Measurements from ENCODE around the gene PPIC. TPM values are rescaled to one million over a fixed set of nuclear protein-coding genes. Genes with fewer than 3 reads are reported as not detected.

Gene PPIC
- total RNA-seq, 4 donors from 2014 or later: 11.3 to 17.5 (median 15.8) TPM

GRCh38 chr5:122996091-122996490 lies 40.4 kb downstream of the PPIC start:
- no peak overlapping the region for H3K4me3 ChIP-seq (ENCODE audit: low read depth, poor library complexity, severe bottlenecking)
- intact Hi-C loops (cut with DNase I; ENCODE audit: low total_unique reads): no loop called here
- 79 to 83% methylated on average over 3 of the region's 3 CpGs for WGBS, 2 donors
- DNase-seq (ENCODE audit: low spot score in 2 of 2): no peak
- TF ChIP-seq CTCF (IDR thresholded peaks at IDR 0.05): no peak
- no peak for TF ChIP-seq POLR2A (IDR thresholded peaks at IDR 0.05)

- no peak overlapping the region for H3K4me3 ChIP-seq (ENCODE audit: low read depth, poor library complexity, severe bottlenecking)
- TF ChIP-seq CTCF (IDR thresholded peaks at IDR 0.05) (no peak), POLR2A (IDR thresholded peaks at IDR 0.05) (no peak)
- no peak for DNase-seq (ENCODE audit: low spot score in 2 of 2)
- WGBS, 2 donors: 94 to 95% methylated on average over 2 of the region's 2 CpGs
- intact Hi-C loops (cut with DNase I; ENCODE audit: low total_unique reads): no loop called here
These were observed 50.4 kb downstream of the PPIC start for GRCh38 chr5:122985954-122986721.

- 88 to 93% methylated on average over 4 of the region's 4 CpGs for WGBS, 2 donors
- intact Hi-C loops (cut with DNase I; ENCODE audit: low total_unique reads): no loop called here
- no peak for DNase-seq (ENCODE audit: low spot score in 2 of 2)
- H3K4me3 ChIP-seq (ENCODE audit: low read depth, poor library complexity, severe bottlenecking): no peak overlapping the region
- TF ChIP-seq CTCF (IDR thresholded peaks at IDR 0.05): no peak
- no peak for TF ChIP-seq POLR2A (IDR thresholded peaks at IDR 0.05)
These were observed 51.4 kb downstream of the PPIC start for GRCh38 chr5:122985006-122985700.

GRCh38 chr5:122984425-122984824 lies 52.1 kb downstream of the PPIC start:
- WGBS, 2 donors: 88 to 92% methylated on average over 3 of the region's 3 CpGs
- no peak for DNase-seq (ENCODE audit: low spot score in 2 of 2)
- no peak for TF ChIP-seq POLR2A (IDR thresholded peaks at IDR 0.05)
- no peak for TF ChIP-seq CTCF (IDR thresholded peaks at IDR 0.05)
- no peak overlapping the region for H3K4me3 ChIP-seq (ENCODE audit: low read depth, poor library complexity, severe bottlenecking)
- intact Hi-C loops (cut with DNase I; ENCODE audit: low total_unique reads): no loop called here

- intact Hi-C loops (cut with DNase I; ENCODE audit: low total_unique reads): no loop called here
- no peak for TF ChIP-seq CTCF (IDR thresholded peaks at IDR 0.05)
- no peak for TF ChIP-seq POLR2A (IDR thresholded peaks at IDR 0.05)
- DNase-seq (ENCODE audit: low spot score in 2 of 2): no peak
- no peak overlapping the region for H3K4me3 ChIP-seq (ENCODE audit: low read depth, poor library complexity, severe bottlenecking)
- WGBS, 2 donors: 0% methylated on average over 1 of the region's 1 CpG
These were observed 54.1 kb downstream of the PPIC start for GRCh38 chr5:122982376-122982775.
